ENCODE data around the gene KCNIP2. TPM values are rescaled to one million over a fixed set of nuclear protein-coding genes. Genes with fewer than 3 reads are reported as not detected.

The KCNIP2 gene
- total RNA-seq, 1 donor from 2014 or later: 2.9 TPM

DNA sequence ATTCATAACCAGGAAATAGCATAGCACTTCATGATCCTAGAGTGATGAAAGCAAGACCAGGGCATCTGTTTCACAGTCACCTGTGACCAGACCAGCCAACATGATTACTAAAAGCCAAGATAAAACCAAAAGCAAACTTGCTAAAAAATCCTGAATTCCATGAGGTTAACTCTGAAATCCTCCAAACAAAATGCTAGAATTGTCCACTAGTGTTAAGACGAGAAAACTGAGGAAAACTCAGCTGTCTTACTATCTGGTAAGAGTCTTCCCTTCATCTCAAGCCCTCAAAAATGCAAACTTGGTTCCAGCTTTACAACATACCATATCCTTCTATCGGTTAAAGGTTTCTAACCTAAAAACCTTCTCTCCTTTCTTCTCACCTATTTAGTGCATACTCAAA lies 59.0 kb downstream of the KCNIP2 start:
- TF ChIP-seq, protein P1, sequence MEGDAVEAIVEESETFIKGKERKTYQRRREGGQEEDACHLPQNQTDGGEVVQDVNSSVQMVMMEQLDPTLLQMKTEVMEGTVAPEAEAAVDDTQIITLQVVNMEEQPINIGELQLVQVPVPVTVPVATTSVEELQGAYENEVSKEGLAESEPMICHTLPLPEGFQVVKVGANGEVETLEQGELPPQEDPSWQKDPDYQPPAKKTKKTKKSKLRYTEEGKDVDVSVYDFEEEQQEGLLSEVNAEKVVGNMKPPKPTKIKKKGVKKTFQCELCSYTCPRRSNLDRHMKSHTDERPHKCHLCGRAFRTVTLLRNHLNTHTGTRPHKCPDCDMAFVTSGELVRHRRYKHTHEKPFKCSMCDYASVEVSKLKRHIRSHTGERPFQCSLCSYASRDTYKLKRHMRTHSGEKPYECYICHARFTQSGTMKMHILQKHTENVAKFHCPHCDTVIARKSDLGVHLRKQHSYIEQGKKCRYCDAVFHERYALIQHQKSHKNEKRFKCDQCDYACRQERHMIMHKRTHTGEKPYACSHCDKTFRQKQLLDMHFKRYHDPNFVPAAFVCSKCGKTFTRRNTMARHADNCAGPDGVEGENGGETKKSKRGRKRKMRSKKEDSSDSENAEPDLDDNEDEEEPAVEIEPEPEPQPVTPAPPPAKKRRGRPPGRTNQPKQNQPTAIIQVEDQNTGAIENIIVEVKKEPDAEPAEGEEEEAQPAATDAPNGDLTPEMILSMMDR (conservative IDR thresholded peaks at IDR 0.05; ENCODE audit: low read depth, low read length): no peak
- no peak overlapping the region for H3K4me3 ChIP-seq (ENCODE audit: low read depth, low read length)
- DNase-seq (ENCODE audit: low read depth): no peak

- TF ChIP-seq, protein P1 (conservative IDR thresholded peaks at IDR 0.05; ENCODE audit: low read depth, low read length): no peak
- no peak for DNase-seq (ENCODE audit: low read depth)
- peak overlapping the region; percentile 96 for H3K4me3 ChIP-seq (ENCODE audit: low read depth, low read length)
Measured at GRCh38 chr10:101783736-101784118, 59.9 kb downstream of the KCNIP2 start.

- DNase-seq (ENCODE audit: low read depth): no peak
- peak within 1 kb of the TSS; percentile 96 for H3K4me3 ChIP-seq (ENCODE audit: low read depth, low read length)
- TF ChIP-seq, protein P1 (conservative IDR thresholded peaks at IDR 0.05; ENCODE audit: low read depth, low read length): no peak
Measured at GRCh38 chr10:101782811-101783735, 60.5 kb downstream of the KCNIP2 start, which contains the start of gene NPM3. Gene NPM3, minus strand, starts transcription at chr10:101783446. Its CDS starts 56 bp downstream, at chr10:101783390.

DNA sequence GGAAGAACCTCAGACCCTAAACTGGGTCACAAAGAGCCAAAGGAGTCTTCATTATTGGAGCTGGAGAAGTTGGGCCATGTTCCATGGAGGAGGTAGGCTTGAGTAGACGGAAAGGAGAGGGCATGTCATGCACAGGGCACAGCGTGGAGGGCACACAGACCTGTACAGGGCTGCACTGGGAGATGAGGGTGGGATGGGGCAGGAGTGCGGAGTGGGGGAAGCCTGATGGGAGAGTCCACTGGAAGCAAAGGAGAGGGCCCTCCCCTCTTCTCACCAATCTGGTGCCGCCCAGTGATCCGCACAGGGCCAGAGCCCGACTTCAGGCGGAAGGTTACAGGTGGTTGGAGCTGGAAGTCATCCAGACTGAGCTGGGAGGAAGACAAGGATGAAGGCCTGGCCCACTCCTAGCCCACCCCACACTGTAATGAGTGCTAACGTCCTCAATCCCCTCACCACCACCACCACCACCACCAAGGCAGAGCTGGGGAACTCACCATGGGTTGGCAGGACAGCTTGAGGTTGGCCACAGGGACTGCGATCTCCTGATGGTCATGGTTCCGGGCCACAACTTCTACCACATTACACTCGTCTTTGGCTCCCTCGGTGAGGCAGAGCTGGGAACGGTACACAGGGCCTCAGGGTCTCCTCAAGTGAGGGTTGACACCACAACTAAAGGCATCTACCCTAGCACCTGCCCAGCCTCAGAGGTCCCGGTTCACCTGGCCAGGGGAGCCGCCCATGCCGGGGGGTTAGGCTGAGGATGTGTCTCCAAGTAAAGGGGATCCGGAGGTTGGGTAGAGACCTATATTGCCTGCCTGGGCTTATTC lies 61.4 kb downstream of the KCNIP2 start:
- peak overlapping the region; percentile 96 for H3K4me3 ChIP-seq (ENCODE audit: low read depth, low read length)
- TF ChIP-seq, protein P1 (conservative IDR thresholded peaks at IDR 0.05; ENCODE audit: low read depth, low read length): no peak
- DNase-seq (ENCODE audit: low read depth): no peak

- no peak for DNase-seq (ENCODE audit: low read depth)
- H3K4me3 ChIP-seq (ENCODE audit: low read depth, low read length): no peak overlapping the region
- TF ChIP-seq, protein P1 (conservative IDR thresholded peaks at IDR 0.05; ENCODE audit: low read depth, low read length): no peak
Measured at GRCh38 chr10:101781655-101781983, 62.0 kb downstream of the KCNIP2 start.

DNA sequence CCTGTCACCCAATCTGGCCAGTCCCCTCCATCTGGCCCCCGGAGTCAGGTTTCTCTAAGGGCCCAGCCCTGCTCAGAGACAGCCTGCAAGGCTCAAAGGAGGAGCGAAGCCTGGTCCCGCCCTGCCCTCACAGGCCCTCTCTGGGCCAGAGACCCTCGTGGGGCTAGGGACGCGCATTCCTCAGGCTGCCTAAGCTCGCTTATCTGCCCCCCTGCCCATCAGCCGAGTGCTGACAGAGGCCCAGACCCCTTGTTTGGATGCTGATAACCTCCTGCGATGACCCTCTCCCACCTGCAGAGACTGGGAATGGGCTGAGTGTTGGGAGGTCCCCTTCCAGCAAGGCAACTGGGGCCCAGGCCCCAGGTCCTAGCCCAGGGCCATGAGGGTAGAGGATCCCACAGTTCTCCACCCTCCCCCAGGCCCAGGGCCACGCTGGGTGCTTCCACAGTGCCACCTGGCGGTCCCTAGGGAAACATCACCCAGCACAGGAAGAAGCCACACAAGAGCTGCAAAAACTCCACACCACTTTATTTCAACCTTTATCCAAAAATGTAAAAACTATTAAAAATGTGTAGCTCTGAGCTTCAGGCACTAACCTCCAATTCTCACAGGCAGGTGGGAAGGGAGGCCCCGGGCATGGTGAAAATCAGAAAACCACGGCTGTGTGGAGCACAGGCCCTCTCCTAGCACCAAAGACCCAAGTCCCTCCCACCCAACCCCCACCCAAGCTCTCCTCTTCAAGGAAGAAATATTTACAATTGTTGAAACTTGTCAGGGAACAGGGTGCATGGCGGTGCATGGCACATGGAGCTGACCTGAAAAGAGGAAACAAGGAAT lies 62.6 kb downstream of the KCNIP2 start:
- DNase-seq (ENCODE audit: low read depth): no peak
- TF ChIP-seq, protein P1 (conservative IDR thresholded peaks at IDR 0.05; ENCODE audit: low read depth, low read length): peak; percentile 97
- H3K4me3 ChIP-seq (ENCODE audit: low read depth, low read length): no peak overlapping the region

All from epithelial cell of proximal tubule (primary cell).